ENCODE results near the gene CD59.

CD59 gene

GRCh38 chr11:33743291-33743690 lies 7.1 kb upstream of the CD59 start:
- Histone ChIP-seq H3K4me3 (ENCODE audit: low read length in 2 of 2) (no peak overlapping the region), H3K27ac (ENCODE audit: low read length) (no peak overlapping the region), H3K4me1 (ENCODE audit: control insufficient read depth, insufficient read depth, low read length) (no peaks in the 10 kb centered on the region), H3K9me3 (ENCODE audit: control insufficient read depth in 2 of 2, low read length in 2 of 2) (no peaks in the 10 kb centered on the region), H3K36me3 (ENCODE audit: control insufficient read depth in 2 of 2, insufficient read depth in 2 of 2, low read length in 2 of 2) (peaks cover 5 to 20% of the 10 kb centered on the region in 2 donors), H3K9ac (ENCODE audit: low read length in 2 of 2) (no peak overlapping the region), H3K27me3 (ENCODE audit: control insufficient read depth in 1 of 2, insufficient read depth in 2 of 2, low read length in 2 of 2) (no peaks in the 10 kb centered on the region)

GRCh38 chr11:33742249-33742851 lies 6.1 kb upstream of the CD59 start:
- H3K27me3 ChIP-seq (ENCODE audit: control insufficient read depth in 1 of 2, insufficient read depth in 2 of 2, low read length in 2 of 2): no peaks in the 10 kb centered on the region
- H3K4me3 ChIP-seq (ENCODE audit: low read length in 2 of 2): no peak overlapping the region
- no peaks in the 10 kb centered on the region for H3K9me3 ChIP-seq (ENCODE audit: control insufficient read depth in 2 of 2, low read length in 2 of 2)
- H3K27ac ChIP-seq (ENCODE audit: low read length): no peak overlapping the region
- no peak overlapping the region for H3K9ac ChIP-seq (ENCODE audit: low read length in 2 of 2)
- H3K4me1 ChIP-seq (ENCODE audit: control insufficient read depth, insufficient read depth, low read length): peaks cover 3% of the 10 kb centered on the region
- H3K36me3 ChIP-seq (ENCODE audit: control insufficient read depth in 2 of 2, insufficient read depth in 2 of 2, low read length in 2 of 2): peaks cover 5 to 20% of the 10 kb centered on the region in 2 donors

- H3K27ac ChIP-seq (ENCODE audit: low read length): no peak overlapping the region
Observed at GRCh38 chr11:33741806-33742205, 5.6 kb upstream of the CD59 start.

GRCh38 chr11:33737362-33737821 lies 1.2 kb upstream of the CD59 start:
- Histone ChIP-seq H3K27me3 (ENCODE audit: control insufficient read depth in 1 of 2, insufficient read depth in 2 of 2, low read length in 2 of 2) (no peaks in the 10 kb centered on the region), H3K27ac (ENCODE audit: low read length) (peak overlapping the region; percentile 67), H3K4me3 (ENCODE audit: low read length in 2 of 2) (peak overlapping the region in 1 of 2 donors; percentile 87), H3K36me3 (ENCODE audit: control insufficient read depth in 2 of 2, insufficient read depth in 2 of 2, low read length in 2 of 2) (peaks cover 3% of the 10 kb centered on the region in 2 donors), H3K9ac (ENCODE audit: low read length in 2 of 2) (peak overlapping the region; percentile 25 to 73), H3K9me3 (ENCODE audit: control insufficient read depth in 2 of 2, low read length in 2 of 2) (no peaks in the 10 kb centered on the region), H3K4me1 (ENCODE audit: control insufficient read depth, insufficient read depth, low read length) (peaks cover 17% of the 10 kb centered on the region)

More at GRCh38 chr11:33741806-33742205, 5.6 kb upstream of the CD59 start:
- Histone ChIP-seq H3K9me3 (ENCODE audit: control insufficient read depth in 2 of 2, low read length in 2 of 2) (no peaks in the 10 kb centered on the region), H3K27me3 (ENCODE audit: control insufficient read depth in 1 of 2, insufficient read depth in 2 of 2, low read length in 2 of 2) (no peaks in the 10 kb centered on the region), H3K4me1 (ENCODE audit: control insufficient read depth, insufficient read depth, low read length) (peaks cover 8% of the 10 kb centered on the region), H3K4me3 (ENCODE audit: low read length in 2 of 2) (no peak overlapping the region), H3K36me3 (ENCODE audit: control insufficient read depth in 2 of 2, insufficient read depth in 2 of 2, low read length in 2 of 2) (peaks cover 5 to 18% of the 10 kb centered on the region in 2 donors), H3K9ac (ENCODE audit: low read length in 2 of 2) (no peak overlapping the region)

- peaks cover 17% of the 10 kb centered on the region for H3K4me1 ChIP-seq (ENCODE audit: control insufficient read depth, insufficient read depth, low read length)
Observed at GRCh38 chr11:33735271-33736147, 714 bp downstream of the CD59 start.

GRCh38 chr11:33734441-33735270 lies 1.6 kb downstream of the CD59 start:
- Histone ChIP-seq H3K4me1 (ENCODE audit: control insufficient read depth, insufficient read depth, low read length) (peaks cover 17% of the 10 kb centered on the region), H3K9me3 (ENCODE audit: control insufficient read depth in 2 of 2, low read length in 2 of 2) (no peaks in the 10 kb centered on the region), H3K27ac (ENCODE audit: low read length) (peak overlapping the region; percentile 67), H3K36me3 (ENCODE audit: control insufficient read depth in 2 of 2, insufficient read depth in 2 of 2, low read length in 2 of 2) (peaks cover 0 to 5% of the 10 kb centered on the region in 2 donors), H3K27me3 (ENCODE audit: control insufficient read depth in 1 of 2, insufficient read depth in 2 of 2, low read length in 2 of 2) (no peaks in the 10 kb centered on the region), H3K9ac (ENCODE audit: low read length in 2 of 2) (peak overlapping the region; percentile 80 to 86), H3K4me3 (ENCODE audit: low read length in 2 of 2) (peak overlapping the region; percentile 87)

More at GRCh38 chr11:33735271-33736147, 714 bp downstream of the CD59 start:
- Histone ChIP-seq H3K36me3 (ENCODE audit: control insufficient read depth in 2 of 2, insufficient read depth in 2 of 2, low read length in 2 of 2) (peaks cover 0 to 5% of the 10 kb centered on the region in 2 donors), H3K4me3 (ENCODE audit: low read length in 2 of 2) (peak overlapping the region; percentile 87), H3K9ac (ENCODE audit: low read length in 2 of 2) (peak overlapping the region; percentile 80 to 86), H3K9me3 (ENCODE audit: control insufficient read depth in 2 of 2, low read length in 2 of 2) (no peaks in the 10 kb centered on the region), H3K27ac (ENCODE audit: low read length) (peak overlapping the region; percentile 67), H3K27me3 (ENCODE audit: control insufficient read depth in 1 of 2, insufficient read depth in 2 of 2, low read length in 2 of 2) (no peaks in the 10 kb centered on the region)

DNA sequence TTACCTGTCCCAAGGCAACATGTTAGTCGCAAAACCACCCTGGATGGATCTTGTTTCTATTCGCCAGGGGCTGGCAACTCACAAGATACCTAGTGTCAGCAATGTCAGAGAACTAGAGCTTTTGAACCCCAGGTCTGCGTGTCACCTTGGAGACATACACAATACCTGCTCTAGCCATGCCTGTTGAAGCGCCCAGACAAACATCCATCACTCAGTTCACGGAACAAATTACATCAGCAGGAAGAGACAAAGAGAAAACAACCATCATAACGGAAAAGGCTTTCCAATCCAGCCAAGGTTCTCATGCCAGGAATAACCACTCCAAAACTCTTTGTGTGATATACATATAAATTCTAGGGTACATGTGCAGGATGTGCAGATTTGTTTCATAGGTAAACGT lies 2.2 kb downstream of the CD59 start:
- Histone ChIP-seq H3K27me3 (ENCODE audit: control insufficient read depth in 1 of 2, insufficient read depth in 2 of 2, low read length in 2 of 2) (no peaks in the 10 kb centered on the region), H3K27ac (ENCODE audit: low read length) (no peak overlapping the region), H3K4me3 (ENCODE audit: low read length in 2 of 2) (peak overlapping the region; percentile 87), H3K9me3 (ENCODE audit: control insufficient read depth in 2 of 2, low read length in 2 of 2) (no peaks in the 10 kb centered on the region), H3K9ac (ENCODE audit: low read length in 2 of 2) (peak overlapping the region; percentile 36 to 86), H3K4me1 (ENCODE audit: control insufficient read depth, insufficient read depth, low read length) (peaks cover 17% of the 10 kb centered on the region), H3K36me3 (ENCODE audit: control insufficient read depth in 2 of 2, insufficient read depth in 2 of 2, low read length in 2 of 2) (peaks cover 0 to 5% of the 10 kb centered on the region in 2 donors)

GRCh38 chr11:33731723-33732531 lies 4.3 kb downstream of the CD59 start:
- H3K27me3 ChIP-seq (ENCODE audit: control insufficient read depth in 1 of 2, insufficient read depth in 2 of 2, low read length in 2 of 2): no peaks in the 10 kb centered on the region
- H3K4me3 ChIP-seq (ENCODE audit: low read length in 2 of 2): peak overlapping the region in 1 of 2 donors; percentile 3
- peaks cover 0 to 5% of the 10 kb centered on the region in 2 donors for H3K36me3 ChIP-seq (ENCODE audit: control insufficient read depth in 2 of 2, insufficient read depth in 2 of 2, low read length in 2 of 2)
- H3K9me3 ChIP-seq (ENCODE audit: control insufficient read depth in 2 of 2, low read length in 2 of 2): no peaks in the 10 kb centered on the region
- H3K27ac ChIP-seq (ENCODE audit: low read length): no peak overlapping the region
- H3K4me1 ChIP-seq (ENCODE audit: control insufficient read depth, insufficient read depth, low read length): peaks cover 10% of the 10 kb centered on the region
- no peak overlapping the region for H3K9ac ChIP-seq (ENCODE audit: low read length in 2 of 2)

- H3K4me1 ChIP-seq (ENCODE audit: control insufficient read depth, insufficient read depth, low read length): peaks cover 3% of the 10 kb centered on the region
- H3K9ac ChIP-seq (ENCODE audit: low read length in 2 of 2): no peak overlapping the region
- H3K36me3 ChIP-seq (ENCODE audit: control insufficient read depth in 2 of 2, insufficient read depth in 2 of 2, low read length in 2 of 2): peaks cover 0 to 5% of the 10 kb centered on the region in 2 donors
- H3K4me3 ChIP-seq (ENCODE audit: low read length in 2 of 2): no peak overlapping the region
- no peaks in the 10 kb centered on the region for H3K9me3 ChIP-seq (ENCODE audit: control insufficient read depth in 2 of 2, low read length in 2 of 2)
- H3K27me3 ChIP-seq (ENCODE audit: control insufficient read depth in 1 of 2, insufficient read depth in 2 of 2, low read length in 2 of 2): no peaks in the 10 kb centered on the region
- H3K27ac ChIP-seq (ENCODE audit: low read length): no peak overlapping the region
Observed at GRCh38 chr11:33730716-33731115, 5.5 kb downstream of the CD59 start.

Measured in stomach smooth muscle (tissue), 2 donors.